ENCODE measurements around the gene IQCH. TPM values are rescaled to one million over a fixed set of nuclear protein-coding genes. Genes with fewer than 3 reads are reported as not detected.

Gene IQCH
- total RNA-seq, 2 experiments from 2014 or later, result 1.2 to 1.7 TPM

- Mint-ChIP-seq H3K4me1 (ENCODE audit: low read depth) (peaks cover 23% of the 10 kb centered on the region), H3K4me3 (no peak overlapping the region), H3K27me3 (no peaks in the 10 kb centered on the region), H3K9me3 (no peaks in the 10 kb centered on the region), H3K27ac (no peak overlapping the region), H3K36me3 (ENCODE audit: low read depth) (peaks cover 14% of the 10 kb centered on the region)
- ATAC-seq (no peak), DNase-seq (no peak)
- no peak for TF ChIP-seq CTCF (IDR thresholded peaks at IDR 0.05)
- CTCF ChIA-PET, result interaction anchor here (1.2 kb wide), 1 partner anchor 286 kb away, joined by 3 read pairs; no protein-coding TSS in a partner anchor
- intact Hi-C loops (cut with micrococcal nuclease), result loop anchor here (10.0 kb wide), 1 partner anchor 215 kb away; no protein-coding TSS in a partner anchor
- POLR2A ChIA-PET, result no interaction called here
Measured at GRCh38 chr15:67549736-67550135, 295.1 kb downstream of the IQCH start.

GRCh38 chr15:67550522-67550921, 295.9 kb downstream of the IQCH start:
- intact Hi-C loops (cut with micrococcal nuclease), result no loop called here
- TF ChIP-seq CTCF (IDR thresholded peaks at IDR 0.05), result no peak
- no peaks in the 10 kb centered on the region for H3K27me3 Mint-ChIP-seq
- no peak overlapping the region for H3K4me3 Mint-ChIP-seq
- CTCF ChIA-PET, result no interaction called here
- no peak overlapping the region for H3K27ac Mint-ChIP-seq
- peaks cover 14% of the 10 kb centered on the region for H3K36me3 Mint-ChIP-seq (ENCODE audit: low read depth)
- POLR2A ChIA-PET, result interaction anchor here (0.6 kb wide), 1 partner anchor 29 kb away, joined by 3 read pairs; no protein-coding TSS in a partner anchor
- no peak for DNase-seq
- no peaks in the 10 kb centered on the region for H3K9me3 Mint-ChIP-seq
- peaks cover 21% of the 10 kb centered on the region for H3K4me1 Mint-ChIP-seq (ENCODE audit: low read depth)
- no peak for ATAC-seq

- Mint-ChIP-seq H3K4me3 (no peak overlapping the region), H3K27ac (no peak overlapping the region), H3K4me1 (ENCODE audit: low read depth) (peaks cover 17% of the 10 kb centered on the region), H3K27me3 (no peaks in the 10 kb centered on the region), H3K36me3 (ENCODE audit: low read depth) (peaks cover 16% of the 10 kb centered on the region), H3K9me3 (no peaks in the 10 kb centered on the region)
- POLR2A ChIA-PET, result no interaction called here
- ATAC-seq, result no peak
- intact Hi-C loops (cut with micrococcal nuclease), result no loop called here
- CTCF ChIA-PET, result interaction anchor here (1.1 kb wide), 1 partner anchor 285 kb away, joined by 3 read pairs; no protein-coding TSS in a partner anchor
- no peak for DNase-seq
- no peak for TF ChIP-seq CTCF (IDR thresholded peaks at IDR 0.05)
Measured at GRCh38 chr15:67551207-67551743, 296.7 kb downstream of the IQCH start.

Other genes with a start within 250 kb of the IQCH start
- gene SMAD3, start 189.2 kb upstream of the IQCH start, total RNA-seq, result 10 to 100 TPM; 22.3 to 24.7 TPM
- gene AAGAB, start 125 bp upstream of the IQCH start, total RNA-seq, result 10 to 100 TPM; 42.6 to 51.2 TPM